Neural cell (in vitro differentiated cells): ENCODE data around the gene PIKFYVE.

Experiments
- CTCF ChIP-seq: fragments of 450-650 bp; IDR thresholded peaks from 2 replicates; pipeline ENCODE4 v1.5.1; 2014; ENCODE audit warnings: antibody characterized with exemption, mild to moderate bottlenecking, moderate library complexity; ENCODE audit not compliant: poor library complexity, severe bottlenecking
- EP300 ChIP-seq: fragments of 450-650 bp; conservative IDR thresholded peaks from 2 replicates; pipeline ENCODE4 v1.6.1; 2014; ENCODE audit warnings: antibody characterized with exemption, mild to moderate bottlenecking, moderate library complexity; ENCODE audit not compliant: poor library complexity, severe bottlenecking
- POLR2AphosphoS5 ChIP-seq: IDR thresholded peaks from 2 replicates; pipeline ENCODE4 v1.6.1; 2012
- REST ChIP-seq: IDR thresholded peaks from 2 replicates; pipeline ENCODE4 v1.6.1; 2012; ENCODE audit warnings: borderline replicate concordance

- TF ChIP-seq REST, result no peak
- no peak for TF ChIP-seq CTCF
- no peak for TF ChIP-seq EP300
- TF ChIP-seq POLR2AphosphoS5, result no peak
Measured at GRCh38 chr2:208326016-208326415, 60.0 kb downstream of the PIKFYVE start.
